DOHH2 (cell line): ENCODE data around the gene CYB5B.

ENCODE experiments used
- EZH2phosphoT487 ChIP-seq: fragments of 200-600 bp; sonication (generic); IDR thresholded peaks from 2 replicates; pipeline ENCODE4 v1.6.1; 2017; ENCODE audit warnings: borderline replicate concordance, mild to moderate bottlenecking, antibody characterized with exemption, low read length, moderate library complexity, mixed read lengths
- TF ChIP-seq, protein P1 (sequence below): fragments of 200-600 bp; sonication (generic); IDR thresholded peaks from one replicate; pipeline ENCODE4 v1.5.1; 2014; ENCODE audit warnings: antibody characterized with exemption, mild to moderate bottlenecking, low read depth, low read length; ENCODE audit not compliant: poor library complexity, severe bottlenecking

DNA sequence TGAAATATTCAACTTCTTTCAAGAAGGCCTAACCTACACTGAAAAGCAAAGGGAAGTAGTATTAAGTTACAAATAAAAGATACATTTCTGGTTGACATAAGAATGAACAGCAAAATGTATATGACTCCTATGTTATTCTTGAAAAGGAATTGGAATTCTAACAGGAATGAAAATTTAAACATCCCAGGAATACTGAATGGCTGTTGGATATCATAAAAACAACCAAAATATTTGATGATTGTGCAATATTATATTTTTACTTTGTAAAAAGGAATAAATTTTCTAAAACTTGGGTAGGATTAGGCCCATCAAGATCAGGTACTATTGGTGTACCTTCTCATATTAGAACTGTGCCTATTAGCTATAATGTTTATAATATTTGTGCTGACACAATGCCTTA lies 50.0 kb downstream of the CYB5B start:
- TF ChIP-seq, protein P1, sequence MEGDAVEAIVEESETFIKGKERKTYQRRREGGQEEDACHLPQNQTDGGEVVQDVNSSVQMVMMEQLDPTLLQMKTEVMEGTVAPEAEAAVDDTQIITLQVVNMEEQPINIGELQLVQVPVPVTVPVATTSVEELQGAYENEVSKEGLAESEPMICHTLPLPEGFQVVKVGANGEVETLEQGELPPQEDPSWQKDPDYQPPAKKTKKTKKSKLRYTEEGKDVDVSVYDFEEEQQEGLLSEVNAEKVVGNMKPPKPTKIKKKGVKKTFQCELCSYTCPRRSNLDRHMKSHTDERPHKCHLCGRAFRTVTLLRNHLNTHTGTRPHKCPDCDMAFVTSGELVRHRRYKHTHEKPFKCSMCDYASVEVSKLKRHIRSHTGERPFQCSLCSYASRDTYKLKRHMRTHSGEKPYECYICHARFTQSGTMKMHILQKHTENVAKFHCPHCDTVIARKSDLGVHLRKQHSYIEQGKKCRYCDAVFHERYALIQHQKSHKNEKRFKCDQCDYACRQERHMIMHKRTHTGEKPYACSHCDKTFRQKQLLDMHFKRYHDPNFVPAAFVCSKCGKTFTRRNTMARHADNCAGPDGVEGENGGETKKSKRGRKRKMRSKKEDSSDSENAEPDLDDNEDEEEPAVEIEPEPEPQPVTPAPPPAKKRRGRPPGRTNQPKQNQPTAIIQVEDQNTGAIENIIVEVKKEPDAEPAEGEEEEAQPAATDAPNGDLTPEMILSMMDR = no peak
- no peak for TF ChIP-seq EZH2phosphoT487
